ENCODE measurements around the gene TBL3. TPM values are rescaled to one million over a fixed set of nuclear protein-coding genes. Genes with fewer than 3 reads are reported as not detected.

Gene TBL3
- polyA plus RNA-seq, 1 donor: 30.3 TPM

DNA sequence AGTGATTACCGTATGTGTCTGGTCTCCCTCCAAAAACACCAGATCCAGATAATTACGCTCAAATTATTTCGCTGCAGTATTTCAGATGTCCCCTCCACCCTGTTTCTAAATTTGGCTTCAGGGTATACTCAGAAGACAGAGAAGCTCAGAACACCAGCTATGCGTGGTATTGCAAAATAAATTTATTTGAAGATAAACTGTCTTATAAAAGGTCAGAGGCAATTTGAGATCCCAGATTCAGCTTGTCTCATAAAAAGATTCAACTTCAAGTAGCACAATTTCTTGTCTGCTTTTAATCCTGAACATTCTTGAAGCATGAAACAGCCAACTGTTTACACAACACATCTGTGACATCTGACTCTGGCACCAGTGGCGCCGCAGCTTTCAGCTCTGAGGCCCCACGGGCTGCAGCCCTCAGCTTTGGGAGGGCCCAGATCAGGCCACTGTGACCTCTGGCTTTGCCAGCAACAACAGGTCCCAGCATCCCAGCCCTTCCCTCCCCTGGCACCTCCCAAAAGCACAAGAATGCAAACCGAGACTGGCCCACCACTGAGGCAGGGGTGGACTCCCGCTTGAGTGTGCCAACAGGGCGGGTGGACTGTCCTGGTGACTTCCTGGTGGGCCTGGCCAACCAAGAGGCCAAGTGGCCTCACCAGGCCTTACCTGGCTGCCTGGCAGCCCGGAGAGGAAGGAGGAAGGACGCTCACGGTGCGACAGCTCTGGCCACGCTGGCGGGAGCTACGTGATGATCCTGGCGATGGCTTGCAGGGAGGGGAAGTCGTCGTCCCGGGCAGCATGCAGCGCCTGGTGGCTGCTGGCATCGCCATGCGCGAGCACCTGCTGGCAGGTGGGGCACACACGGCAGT is 25.9 kb downstream of the TBL3 start:
- DNase-seq: no peak

DNA sequence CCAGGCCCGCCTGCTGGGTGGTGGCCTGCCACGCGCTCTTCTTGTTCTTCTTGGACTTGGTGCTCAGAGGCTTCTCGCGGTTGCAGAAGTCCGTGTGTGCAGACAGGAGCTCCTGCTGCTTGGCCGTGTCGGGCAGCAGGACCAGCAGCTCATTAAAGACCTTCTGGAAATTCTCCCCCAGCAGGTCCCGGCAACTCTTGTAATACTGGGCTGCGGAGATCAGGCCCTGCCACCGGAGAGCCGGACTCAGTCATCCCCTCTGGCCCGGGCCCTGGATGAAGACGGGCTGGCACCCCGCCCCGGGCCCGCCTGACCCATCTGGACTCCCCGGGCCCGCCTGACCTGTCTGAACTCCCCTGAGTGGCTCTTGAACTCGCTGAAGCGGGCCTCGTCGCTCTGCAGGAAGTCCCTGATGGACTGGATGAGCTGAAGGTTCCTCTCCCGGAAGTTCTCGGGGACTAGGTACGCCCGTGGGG is 26.5 kb downstream of the TBL3 start:
- no peak for DNase-seq

DNA sequence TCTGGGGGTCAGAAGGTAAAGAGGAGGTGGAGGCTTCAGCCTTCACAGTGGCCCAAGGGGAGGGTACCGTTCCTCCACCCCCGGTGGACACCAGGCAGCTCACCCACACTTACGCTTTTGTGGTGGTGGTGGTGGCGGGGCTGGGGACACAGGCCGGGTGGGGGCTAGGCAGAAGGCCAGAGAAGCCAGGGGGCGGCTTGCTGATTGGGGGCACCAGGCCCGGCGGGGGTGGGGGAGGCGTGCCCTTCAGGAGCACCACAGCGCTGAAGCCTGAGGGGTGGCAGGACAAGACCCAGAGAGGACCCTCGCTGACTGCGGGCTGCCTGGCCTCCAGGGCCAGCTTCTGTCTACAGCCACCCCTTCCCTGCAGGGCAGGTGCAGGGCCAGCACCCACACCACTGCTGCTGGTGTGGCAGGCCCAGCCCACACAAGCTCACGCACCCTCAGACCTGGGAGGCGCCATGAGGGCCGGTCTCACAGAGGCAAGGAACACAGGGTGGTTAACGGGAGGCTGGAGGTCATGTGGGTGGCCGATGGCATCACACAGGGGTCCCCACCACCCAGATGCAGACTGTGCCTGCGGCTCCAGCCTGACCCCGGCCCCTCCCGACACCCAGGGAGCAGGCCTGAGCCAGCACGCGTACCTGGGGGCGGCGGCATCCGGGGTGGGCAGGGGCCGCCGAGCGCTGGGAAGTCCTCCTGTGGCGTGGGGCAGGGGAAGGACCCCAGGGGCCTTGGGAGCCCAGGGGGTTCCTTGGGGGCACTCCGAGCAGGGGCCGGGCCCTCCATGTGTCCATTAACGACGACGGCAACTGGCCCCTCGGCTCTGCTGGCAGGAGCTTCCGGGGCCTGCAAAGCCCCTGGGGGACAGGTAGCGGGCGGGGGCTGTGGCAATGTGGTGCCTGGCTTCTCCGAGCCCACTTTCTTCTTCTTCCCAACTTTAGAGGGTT is 27.3 kb downstream of the TBL3 start:
- no peak for DNase-seq

DNA sequence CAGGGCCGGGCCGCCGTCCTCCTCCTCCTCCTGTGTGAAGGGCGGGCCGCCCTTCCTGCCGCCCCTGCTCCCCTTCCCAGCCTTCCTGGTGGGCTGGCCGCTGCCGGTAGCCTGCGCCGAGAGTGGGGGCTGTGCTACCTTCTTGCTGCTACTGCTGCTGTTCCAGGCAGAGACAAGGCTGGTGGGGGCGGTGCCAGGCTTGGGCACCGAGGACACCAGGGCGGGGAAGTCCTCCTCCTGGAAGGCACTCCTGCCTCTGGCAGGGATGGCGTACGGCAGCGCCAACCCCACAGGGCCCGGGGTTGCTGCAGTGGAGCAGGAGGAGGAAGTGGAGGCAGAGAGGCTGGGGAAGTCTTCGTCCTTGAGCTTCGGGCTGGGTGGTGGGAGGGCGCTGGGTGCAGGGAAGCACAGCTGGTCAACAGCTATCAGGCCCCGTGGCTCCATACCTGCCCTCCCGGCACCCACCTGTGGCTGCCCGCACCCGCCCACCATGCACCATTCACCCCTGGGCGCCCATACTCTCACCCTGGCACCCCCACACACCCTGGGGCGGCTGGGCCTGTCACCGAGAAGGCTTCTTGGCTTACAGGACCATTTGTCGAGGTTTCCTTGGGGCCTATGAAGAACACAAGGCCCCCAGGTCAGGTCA is 28.1 kb downstream of the TBL3 start:
- no peak for DNase-seq

DNA sequence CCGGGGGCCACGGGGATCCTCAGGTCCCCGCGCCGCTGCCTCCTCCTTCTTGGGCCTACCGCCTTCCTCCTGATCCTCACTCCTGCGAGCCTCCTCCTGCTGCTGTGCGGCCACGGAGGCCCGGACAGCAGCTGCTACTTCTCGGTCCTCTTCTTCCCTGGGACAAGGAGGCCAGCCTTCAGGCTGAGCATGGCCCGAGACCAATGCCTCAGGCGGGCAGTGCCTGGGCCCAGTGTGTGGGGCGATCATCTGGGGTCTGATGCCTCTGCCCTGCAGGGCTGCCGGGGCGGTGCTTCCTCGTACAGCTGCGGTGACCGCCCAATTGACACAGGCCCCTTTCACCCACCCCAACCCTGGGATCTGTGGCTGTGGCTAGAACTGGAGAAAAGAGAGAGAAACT is 29.2 kb downstream of the TBL3 start:
- no peak for DNase-seq

DNA sequence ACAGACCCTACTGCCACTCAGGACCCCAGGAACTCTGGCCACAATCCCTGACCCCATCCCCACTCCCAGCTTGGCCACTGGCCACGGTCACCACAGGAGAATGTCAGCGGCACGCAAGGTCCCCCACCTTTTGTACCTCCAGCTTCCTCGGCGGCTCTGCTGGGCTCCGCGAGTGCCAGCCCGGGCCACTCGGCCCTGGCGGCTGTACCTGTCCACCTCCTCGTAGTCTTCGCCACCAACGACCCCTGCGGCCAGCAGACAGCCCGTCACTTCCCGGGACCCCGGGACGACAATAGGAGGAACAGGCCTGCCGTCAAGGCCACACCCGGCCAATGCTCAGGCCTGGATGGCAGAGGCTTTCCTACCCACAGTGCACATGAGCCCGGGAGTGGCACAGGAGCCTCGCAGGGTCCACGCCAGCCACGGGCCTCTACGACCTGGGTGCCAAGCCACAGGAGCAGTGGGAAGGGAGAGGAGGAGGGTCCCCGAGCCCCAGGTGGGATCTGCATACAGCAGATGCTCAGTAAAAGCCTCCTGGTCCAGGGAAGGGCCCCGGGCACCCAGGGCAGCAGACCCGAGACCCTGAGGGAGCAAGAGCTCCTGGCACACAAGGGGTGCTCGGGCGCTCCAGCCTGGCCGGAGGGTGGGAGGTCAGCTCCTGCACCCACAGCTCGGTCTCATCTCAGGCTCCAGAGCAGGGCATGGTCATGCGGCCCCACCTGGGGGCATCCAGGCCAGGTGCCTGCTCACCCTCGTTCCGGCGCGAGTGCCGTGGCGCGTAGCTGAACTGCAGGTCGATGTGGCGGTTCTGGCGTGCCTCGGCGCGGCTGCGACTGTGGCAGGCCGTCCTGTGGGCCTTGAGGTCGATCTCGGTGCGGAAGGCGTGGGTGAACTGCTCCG is 29.9 kb downstream of the TBL3 start:
- DNase-seq: no peak

DNA sequence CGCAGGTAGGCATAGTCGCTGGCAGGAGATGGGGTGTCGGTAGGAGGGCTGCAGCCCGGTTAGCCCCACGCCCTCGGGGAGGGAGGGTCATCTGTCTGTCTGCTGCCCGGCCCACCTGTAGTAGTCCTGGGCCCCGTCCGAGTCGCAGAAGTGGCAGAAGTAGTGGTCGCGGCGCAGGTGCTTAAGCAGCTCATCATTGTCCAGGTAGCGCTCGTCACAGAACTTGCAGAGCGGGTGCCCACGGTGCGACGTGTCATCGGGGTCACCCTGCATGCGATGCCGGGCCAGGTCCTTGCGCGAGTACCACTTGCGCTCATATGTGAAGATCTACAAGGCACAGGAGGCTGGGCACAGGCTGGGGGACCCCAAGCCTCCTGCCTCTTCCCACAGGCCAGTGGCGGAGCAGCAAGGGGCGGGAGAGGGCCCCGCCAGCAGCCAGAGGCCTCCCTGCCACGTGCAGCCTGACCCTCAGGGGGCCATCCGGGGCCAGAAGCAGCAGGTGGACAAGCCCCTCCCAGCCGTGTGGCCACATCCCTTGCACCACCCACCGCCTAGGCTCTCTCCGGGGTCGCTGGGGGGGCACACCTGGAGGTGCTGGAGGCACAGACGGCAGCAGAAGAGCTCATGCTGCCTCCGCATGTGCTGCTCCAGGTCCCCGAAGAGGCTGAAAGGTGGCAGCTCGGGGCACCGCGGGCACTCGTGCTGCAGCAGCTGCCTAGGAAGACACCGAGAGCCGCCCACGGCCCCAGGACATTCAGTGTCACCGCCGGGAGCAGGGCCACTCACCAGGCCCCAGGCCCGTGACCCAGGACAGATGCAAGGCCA is 30.8 kb downstream of the TBL3 start:
- DNase-seq: no peak

DNA sequence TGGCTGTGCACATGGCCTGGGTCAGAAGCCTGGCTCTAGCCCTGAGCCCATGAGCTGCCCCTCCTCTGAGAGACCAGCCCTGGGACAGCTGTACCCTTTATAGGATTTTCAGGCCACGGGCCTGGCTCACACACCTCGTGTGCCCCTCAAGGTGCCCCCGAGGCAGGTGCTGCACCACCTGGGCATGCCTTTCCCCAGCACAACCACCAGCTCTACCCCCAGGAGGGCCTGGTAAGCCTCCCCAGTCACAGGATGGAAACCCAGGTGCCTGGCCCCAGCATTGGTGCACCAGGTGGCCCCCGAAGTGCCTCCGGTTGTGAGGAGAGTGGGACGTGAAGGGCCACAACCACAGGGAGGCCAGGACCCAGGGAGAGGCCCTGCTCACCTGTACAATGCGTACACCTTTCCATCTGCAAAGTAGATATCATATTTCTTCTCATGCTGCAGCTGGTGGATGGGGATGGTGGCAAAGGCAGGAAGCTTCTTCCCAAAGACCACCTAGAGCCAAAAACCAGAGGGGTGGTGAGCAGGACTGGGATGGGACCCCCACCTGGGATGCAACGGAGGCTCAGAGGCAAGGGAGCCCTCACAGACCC is 31.5 kb downstream of the TBL3 start:
- no peak for DNase-seq

DNA sequence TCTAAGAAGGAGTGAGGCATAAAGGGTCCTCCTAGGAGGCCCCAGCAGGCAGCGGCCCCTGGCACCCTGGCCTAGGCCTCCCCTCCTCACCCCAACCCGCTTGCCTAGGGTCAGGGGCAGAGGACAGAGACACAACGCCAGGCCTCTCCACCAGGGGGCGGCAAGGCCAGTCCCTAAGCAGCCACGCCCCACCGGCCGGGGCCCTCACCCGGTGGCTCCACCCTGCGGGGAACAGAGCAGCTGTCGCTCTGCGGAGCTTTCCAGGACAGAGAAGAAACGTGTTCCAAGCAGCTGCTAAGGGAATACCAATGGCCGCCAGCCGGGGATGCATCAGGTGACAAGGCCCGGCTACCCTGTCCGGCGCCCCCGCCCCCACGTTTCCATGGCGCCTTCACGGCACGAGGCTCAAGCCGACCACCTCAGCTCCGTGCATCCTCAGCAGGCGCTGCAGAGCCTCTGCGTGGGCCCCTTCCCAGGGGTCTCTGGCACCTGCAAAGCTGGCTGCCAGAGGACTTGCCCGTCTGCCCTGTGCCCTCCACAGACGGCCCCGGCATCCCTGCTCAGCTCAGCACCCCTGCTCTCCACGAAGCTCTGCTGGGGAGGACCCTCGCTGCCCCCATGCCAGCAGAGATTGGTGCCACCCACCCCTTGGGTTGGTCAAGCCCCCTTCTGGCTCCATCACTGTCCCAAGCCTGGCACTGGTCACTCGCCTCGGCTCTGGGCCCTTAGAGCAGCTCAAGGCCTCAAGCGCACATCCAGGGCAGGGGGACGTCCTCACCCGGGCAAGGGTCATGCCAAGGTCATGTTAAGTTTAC is 32.2 kb downstream of the TBL3 start:
- DNase-seq: peak; percentile 80

DNA sequence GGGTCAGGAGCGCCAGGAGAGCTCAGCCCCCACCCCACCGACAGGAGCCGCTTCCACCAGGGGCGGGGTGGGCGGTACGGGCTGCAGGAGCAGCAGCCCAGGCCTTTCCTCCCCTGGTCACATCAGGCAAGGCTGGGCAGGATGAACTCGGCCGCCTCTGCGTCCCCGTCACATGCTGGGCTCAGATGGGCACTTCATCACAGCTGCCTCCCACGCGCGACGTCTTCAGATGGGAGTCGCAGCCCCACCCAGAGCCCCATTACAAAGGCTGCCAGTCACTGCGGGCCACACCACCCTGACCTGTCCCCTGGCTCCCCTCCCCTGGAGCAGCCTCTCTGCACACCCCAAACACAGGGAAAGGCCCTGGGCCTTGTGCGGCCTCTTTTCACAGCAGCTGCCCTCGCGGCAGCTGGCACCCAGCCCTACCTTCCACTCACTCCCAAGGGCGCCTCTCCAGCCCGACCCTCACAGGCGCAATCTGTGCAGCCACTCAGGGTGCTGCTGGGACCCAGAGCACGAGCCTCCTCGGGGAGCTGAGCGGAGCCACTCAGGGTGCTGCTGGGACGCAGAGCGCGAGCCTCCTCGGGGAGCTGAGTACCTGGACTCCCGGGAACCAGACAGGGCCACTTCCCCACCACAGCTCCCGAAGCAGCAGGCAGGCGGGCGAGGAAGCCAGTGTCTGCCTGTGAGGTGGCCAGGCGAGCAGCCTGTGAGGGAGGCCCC is 33.1 kb downstream of the TBL3 start:
- DNase-seq: no peak

DNA sequence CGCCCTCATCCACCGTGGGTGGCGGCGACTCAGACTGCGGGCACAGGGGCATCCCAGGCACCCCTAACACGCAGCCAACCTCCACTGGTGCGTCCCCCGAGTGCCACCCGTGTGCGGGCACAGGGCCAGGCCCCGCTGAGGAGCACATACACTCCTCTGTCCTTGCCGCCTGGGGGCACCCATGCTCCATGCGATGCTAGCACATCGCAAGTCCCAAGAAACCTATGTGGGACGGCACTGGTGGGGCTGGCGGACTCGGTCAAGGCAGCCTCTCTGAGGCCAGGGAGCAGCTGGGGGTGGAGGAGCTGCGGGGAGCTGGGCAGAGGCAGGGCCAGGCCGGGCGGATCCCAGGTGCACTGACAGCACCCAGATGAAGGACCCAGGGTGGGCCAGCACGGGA is 33.8 kb downstream of the TBL3 start:
- no peak for DNase-seq

DNA sequence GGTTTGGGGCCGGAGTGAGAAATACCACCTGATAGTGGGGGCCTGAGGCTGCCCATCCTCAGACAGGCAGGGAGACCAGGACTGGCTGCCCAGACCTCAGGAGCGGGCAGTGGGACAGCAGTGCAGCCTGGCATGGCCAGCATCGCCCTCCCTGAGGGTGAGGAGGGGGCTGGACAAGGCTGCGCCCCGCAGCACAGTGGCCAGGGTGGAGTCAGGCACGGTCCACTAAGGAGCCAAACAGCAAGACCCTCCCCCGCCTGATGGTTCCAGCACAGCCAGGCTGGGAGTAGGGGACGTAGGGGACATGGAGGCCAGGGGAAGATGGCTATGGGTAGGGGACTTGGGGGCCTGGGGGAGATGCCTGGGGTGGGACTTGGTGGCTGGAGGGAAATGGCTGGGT is 34.5 kb downstream of the TBL3 start:
- DNase-seq: no peak

DNA sequence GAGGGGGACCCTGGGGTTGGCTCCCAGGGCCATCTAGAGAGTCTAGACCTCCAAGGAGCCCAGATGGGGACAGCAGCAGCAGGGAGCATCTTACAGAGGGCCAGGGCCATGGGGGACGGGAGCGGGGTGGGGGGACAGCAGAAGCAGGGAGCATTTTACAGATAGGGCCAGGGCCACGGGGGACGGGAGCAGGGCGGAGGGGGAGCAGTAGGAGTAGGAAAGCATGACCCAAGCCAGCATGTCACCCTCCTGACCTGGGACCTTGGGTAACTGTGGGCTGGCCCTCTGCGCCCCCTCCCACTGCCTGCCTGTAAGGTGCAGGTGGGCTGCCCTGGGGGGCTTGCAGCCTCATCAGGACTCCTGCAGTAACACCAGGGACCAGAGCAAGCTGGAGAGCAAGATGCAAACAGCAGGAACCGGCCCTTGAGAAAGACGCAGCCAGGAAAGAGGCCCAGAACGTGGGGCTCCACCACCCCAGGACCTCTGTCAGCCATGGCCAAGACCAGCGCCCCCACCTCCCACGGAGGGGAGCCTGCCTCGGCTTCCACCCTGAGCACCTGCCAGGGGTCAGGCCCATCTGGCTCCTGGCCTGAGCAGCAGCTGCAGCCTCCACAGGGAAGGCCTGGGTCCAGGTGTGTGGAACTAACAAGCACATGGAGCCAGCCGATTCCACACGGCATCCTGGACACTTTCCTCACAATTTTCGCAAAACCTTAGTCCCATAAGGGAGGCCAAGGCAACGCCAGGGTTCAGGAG is 35.4 kb downstream of the TBL3 start:
- no peak for DNase-seq

DNA sequence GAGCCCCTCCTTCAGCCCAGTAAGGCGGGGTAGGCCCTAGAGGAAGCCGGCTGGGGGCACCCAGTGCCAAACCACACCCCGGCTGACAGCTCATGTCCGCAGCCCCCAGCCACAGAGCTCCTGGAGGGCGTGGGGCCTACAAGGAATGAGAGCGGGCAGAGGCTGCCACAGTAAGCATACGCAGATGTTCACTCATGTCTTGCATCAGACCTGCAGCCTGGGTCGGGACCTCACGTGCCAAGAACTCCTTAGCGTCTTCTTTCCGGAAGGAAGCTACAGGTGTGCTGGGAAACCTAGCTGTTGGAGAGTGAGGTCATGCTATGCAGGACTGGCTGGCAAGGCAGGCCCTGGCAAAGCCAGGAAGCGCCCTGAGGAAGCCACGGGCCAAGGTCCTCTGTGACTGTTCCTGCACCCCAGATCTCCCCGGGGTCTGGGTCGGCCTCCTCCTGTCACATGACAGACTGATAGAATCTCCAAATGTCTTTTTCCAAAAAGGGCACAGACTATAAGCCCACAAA is 36.2 kb downstream of the TBL3 start:
- DNase-seq: no peak

DNA sequence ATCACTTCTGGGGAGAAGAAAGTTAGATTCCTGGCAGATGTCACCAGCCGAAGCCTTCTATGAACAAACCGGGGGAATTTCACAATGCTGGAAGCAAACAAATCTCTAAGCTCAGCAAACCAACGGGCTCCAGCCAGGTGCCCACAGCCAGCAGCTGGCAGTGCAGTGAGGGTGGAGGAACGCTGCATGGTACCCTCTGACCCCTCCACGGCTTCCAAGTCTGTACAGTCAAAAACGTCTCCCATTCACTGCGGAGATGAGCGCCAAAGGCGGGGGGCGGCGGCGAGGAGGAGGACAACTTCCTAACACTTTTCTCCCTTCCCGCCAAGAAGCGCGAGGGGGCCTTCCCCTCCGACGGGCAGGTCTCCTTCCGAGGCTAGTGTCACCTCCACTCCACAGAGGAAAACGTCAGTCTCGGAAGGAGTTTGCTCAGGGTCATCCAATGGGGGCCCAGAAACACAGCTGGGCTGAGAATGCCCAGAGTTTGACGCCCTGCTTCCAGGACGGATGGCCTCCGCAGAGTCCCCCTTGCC is 36.8 kb downstream of the TBL3 start:
- no peak for DNase-seq

DNA sequence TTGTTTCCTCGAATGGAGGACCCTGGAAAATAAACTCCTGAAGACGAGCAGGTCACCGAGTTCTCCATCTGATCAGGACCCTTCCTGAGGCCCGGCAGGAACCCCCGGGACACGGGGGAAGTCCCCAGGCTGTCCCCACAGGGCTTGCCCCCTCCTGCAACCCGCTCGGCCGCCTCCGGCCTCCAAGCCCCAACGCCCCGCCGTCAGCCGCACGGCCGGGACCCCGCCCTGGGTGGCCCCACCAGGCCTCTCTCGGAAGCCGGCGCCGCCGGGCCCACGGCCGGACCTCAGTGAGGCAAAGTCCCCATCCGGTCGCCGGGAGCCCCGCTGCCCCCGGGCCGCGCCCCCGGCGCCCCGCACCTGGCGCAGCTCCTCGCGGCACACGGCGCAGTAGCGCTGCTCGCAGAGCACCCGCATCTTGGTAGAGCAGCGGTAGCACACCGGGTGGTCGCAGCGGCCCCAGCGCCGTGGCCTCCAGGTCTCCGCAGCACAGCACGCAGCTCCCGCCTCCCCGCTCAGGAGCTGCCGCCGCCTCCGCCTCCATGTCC is 37.4 kb downstream of the TBL3 start:
- no peak for DNase-seq
